NT2/D1 (cell line): ENCODE results near the gene ARHGAP21.

ENCODE experiments used
- SUZ12 ChIP-seq: IDR thresholded peaks from 2 replicates; pipeline ENCODE4 v1.6.1; 2011; ENCODE audit not compliant: insufficient read length, insufficient read depth; ENCODE audit errors: extremely low read depth
- YY1 ChIP-seq: IDR thresholded peaks from 2 replicates; pipeline ENCODE4 v1.6.1; 2011; ENCODE audit not compliant: insufficient read length, insufficient read depth
- ZNF274 ChIP-seq: IDR thresholded peaks from 2 replicates; pipeline ENCODE4 v1.6.1; 2011; ENCODE audit warnings: mild to moderate bottlenecking, low read depth, low read length

- TF ChIP-seq YY1: no peak
- no peak for TF ChIP-seq ZNF274
- TF ChIP-seq SUZ12: no peak
These were observed 189.7 kb downstream of the ARHGAP21 start for GRCh38 chr10:24533981-24534380.
